OCI-LY3 (cell line): ENCODE results near the gene TACC2.

ENCODE experiments used
- CTCF ChIP-seq: fragments of 200-600, 300-600 bp; sonication (generic); IDR thresholded peaks from 2 replicates; pipeline ENCODE4 v1.5.1; 2014; ENCODE audit warnings: antibody characterized with exemption, low read length, low read depth
- EZH2phosphoT487 ChIP-seq: fragments of 200-600 bp; shearing (Covaris generic); IDR thresholded peaks from 2 replicates; pipeline ENCODE4 v1.6.1; 2018; ENCODE audit warnings: antibody characterized with exemption, mixed run types, low read depth

- TF ChIP-seq CTCF (no peak), EZH2phosphoT487 (no peak)
Observed at GRCh38 chr10:122152544-122152943, 163.6 kb downstream of the TACC2 start.
